Omental fat pad (tissue), 4 donors: ENCODE measurements around the gene RITA1. TPM values are rescaled to one million over a fixed set of nuclear protein-coding genes. Genes with fewer than 3 reads are reported as not detected.

ENCODE experiments used
- ATAC-seq: fragments of 150-250 bp; one replicate; pipeline ENCODE4 v1.9.1; 2016; ENCODE audit warnings: mild to moderate bottlenecking, moderate library complexity; ENCODE audit not compliant: low FRiP score
- DNase-seq: peaks from one replicate; pipeline ENCODE4 v3.0.0-alpha.2; 2019; ENCODE audit warnings: low spot score
- CTCF ChIP-seq, 3 donors: fragments of 450-650 bp; IDR thresholded peaks; one replicate each; pipeline ENCODE4 v1.5.1; 2016 to 2017; ENCODE audit warnings: antibody characterized with exemption in 3 of 3, mild to moderate bottlenecking in 3 of 3, moderate library complexity in 2 of 3
- total RNA-seq, 4 donors: library from RNA; depleted of rRNA; stranded (reverse); fragments of >200 nt; gene quantifications; one replicate each; pipeline ENCODE4 v1.1.0, GENCODE V29; 2016

The RITA1 gene
- total RNA-seq, 4 donors from 2014 or later, result 7.9 to 14.3 (median 11.5) TPM

GRCh38 chr12:113162102-113163029 lies 23.2 kb upstream of the RITA1 start:
- ATAC-seq (no peak), DNase-seq (no peak)
- TF ChIP-seq CTCF (IDR thresholded peaks at IDR 0.05), result no peak

GRCh38 chr12:113163030-113163360 lies 22.5 kb upstream of the RITA1 start:
- TF ChIP-seq CTCF (IDR thresholded peaks at IDR 0.05), result no peak
- DNase-seq, result no peak
- ATAC-seq, result no peak

GRCh38 chr12:113164014-113164413 lies 21.5 kb upstream of the RITA1 start:
- no peak for TF ChIP-seq CTCF (IDR thresholded peaks at IDR 0.05)
- ATAC-seq (no peak), DNase-seq (no peak)

DNA sequence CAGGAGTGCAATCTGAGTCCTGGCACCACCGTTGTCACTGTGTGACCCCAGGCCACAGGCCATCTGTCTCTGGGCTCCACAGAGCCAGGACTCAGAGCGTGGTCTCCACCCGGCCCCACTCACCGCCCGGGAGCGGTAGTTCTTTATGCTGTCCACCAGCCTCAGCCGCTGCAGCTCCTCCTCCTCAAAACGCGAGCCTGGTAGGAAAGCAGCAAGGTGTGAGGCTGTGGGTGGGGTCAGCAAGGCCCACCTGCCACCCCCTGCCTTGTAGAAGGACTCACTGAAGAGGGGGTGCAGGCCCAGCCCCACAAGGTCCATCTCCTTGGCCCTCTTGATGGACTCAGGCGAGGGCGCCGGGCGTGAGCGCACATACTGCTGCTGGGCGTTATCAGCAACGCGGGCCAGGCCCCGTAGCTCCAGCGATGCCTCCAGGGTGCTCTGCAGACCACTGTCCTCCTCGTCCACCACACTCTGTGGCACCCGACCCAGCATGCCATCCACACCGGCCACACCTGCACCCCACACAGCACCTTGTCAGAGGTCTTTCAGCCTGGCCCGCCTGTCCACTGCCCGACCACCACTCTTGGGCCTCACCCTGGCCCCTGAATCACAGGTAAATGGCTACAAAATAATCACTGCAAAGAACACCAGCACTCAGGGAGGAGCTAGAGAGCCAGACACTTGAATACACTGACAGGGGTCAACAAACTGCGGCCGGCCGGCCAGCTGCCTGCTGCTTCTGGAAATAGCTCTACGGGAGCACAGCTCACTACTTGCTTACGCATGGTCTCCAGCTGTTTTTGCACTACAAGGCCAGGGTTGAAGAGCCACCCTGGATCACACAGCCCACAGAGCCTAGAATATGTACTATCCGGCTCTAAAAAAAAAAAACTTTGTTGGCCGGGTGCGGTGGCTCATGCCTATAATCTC lies 19.7 kb upstream of the RITA1 start:
- DNase-seq (no peak), ATAC-seq (no peak)
- no peak for TF ChIP-seq CTCF (IDR thresholded peaks at IDR 0.05)

- no peak for ATAC-seq
- no peak for DNase-seq
- no peak for TF ChIP-seq CTCF (IDR thresholded peaks at IDR 0.05)
Observed at GRCh38 chr12:113167868-113168267, 17.7 kb upstream of the RITA1 start.

DNA sequence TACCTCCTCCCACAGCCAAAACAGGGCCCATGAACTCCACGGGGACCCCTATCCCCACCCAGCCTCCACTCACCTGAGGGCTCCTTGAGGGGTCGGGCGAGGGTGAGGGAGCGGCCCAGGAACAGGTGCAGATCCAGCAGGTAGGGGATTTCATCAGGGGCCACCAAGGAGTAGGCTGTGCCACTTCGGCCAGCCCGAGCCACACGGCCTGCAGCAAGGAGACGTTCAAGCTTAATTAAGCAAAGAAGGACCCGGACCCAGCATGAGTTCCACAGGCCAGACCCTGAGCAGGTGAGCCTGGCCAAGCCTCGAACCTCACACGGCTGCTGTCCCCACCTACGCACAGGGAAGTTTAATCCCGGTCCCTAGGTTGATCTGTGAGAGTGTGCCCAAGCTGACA lies 15.8 kb upstream of the RITA1 start:
- no peak for DNase-seq
- no peak for ATAC-seq
- no peak for TF ChIP-seq CTCF (IDR thresholded peaks at IDR 0.05)
